ENCODE data around the gene UGT1A10. TPM values are rescaled to one million over a fixed set of nuclear protein-coding genes. Genes with fewer than 3 reads are reported as not detected.

Gene UGT1A10
- total RNA-seq, 1 experiment from 2014 or later: not detected

- Mint-ChIP-seq H3K9me3 (peaks cover 9 to 12% of the 10 kb centered on the region in 2 experiments; a peak in 4 of 5 replicates), H3K27me3 (ENCODE audit: low read depth) (peaks cover 6% of the 10 kb centered on the region), H3K4me1 (peaks cover 0 to 2% of the 10 kb centered on the region in 2 experiments; a peak in 1 of 4 replicates), H3K36me3 (ENCODE audit: insufficient read depth in 1 of 3, low read depth in 3 of 3) (no peaks in the 10 kb centered on the region; a peak in 1 of 7 replicates), H3K27ac (no peak within 1 kb of the TSS), H3K4me3 (no peak within 1 kb of the TSS)
- no peak for DNase-seq
- H2BK5ac ChIP-seq (ENCODE audit: insufficient read length, low read length): no peak within 1 kb of the TSS
- H3K14ac ChIP-seq (ENCODE audit: insufficient read depth, low read length): no peak within 1 kb of the TSS; the same call in 1 of the 2 replicates
- H4K91ac ChIP-seq (ENCODE audit: insufficient read length, low read depth, low read length): no peak within 1 kb of the TSS
- H3K23me2 ChIP-seq (ENCODE audit: insufficient read length, low read depth, low read length, poor library complexity, severe bottlenecking): no peaks in the 10 kb centered on the region
- no peak for TF ChIP-seq CTCF (conservative IDR thresholded peaks at IDR 0.05)
- no CpG with 5 or more reads among the region's 7 CpGs for WGBS (ENCODE audit: extremely low coverage, insufficient read length, low lambda C conversion rate)
- no peaks in the 10 kb centered on the region for H3K79me2 ChIP-seq (ENCODE audit: insufficient read depth, low read length)
- H3K18ac ChIP-seq (ENCODE audit: insufficient read length, low read depth, low read length): no peak within 1 kb of the TSS
- H3K23ac ChIP-seq (ENCODE audit: insufficient read length, low read depth, low read length): no peak within 1 kb of the TSS
- H3K27ac ChIP-seq (ENCODE audit: insufficient read length, low read depth, low read length): no peak within 1 kb of the TSS
- H3K4me1 ChIP-seq (ENCODE audit: insufficient read depth, low read length): no peaks in the 10 kb centered on the region
- H4K5ac ChIP-seq (ENCODE audit: insufficient read length, low read depth, low read length): no peak within 1 kb of the TSS
- H3K56ac ChIP-seq (ENCODE audit: insufficient read length, low read depth, low read length): no peak within 1 kb of the TSS
- H2AK5ac ChIP-seq (ENCODE audit: insufficient read length, low read length): no peak within 1 kb of the TSS
- H4K20me1 ChIP-seq (ENCODE audit: control insufficient read depth, insufficient read depth, insufficient read length): no peaks in the 10 kb centered on the region
- no peak within 1 kb of the TSS for H3K4ac ChIP-seq (ENCODE audit: low read depth, low read length)
- no peak within 1 kb of the TSS for H3K9ac ChIP-seq (ENCODE audit: extremely low read depth, insufficient read length, low read length)
- no peak within 1 kb of the TSS for H2BK12ac ChIP-seq (ENCODE audit: insufficient read length, low read depth, low read length)
- no peak within 1 kb of the TSS for H2BK120ac ChIP-seq (ENCODE audit: low read depth, low read length, poor library complexity, severe bottlenecking)
- H3K9me3 ChIP-seq (ENCODE audit: control insufficient read depth, low read depth, low read length): no peaks in the 10 kb centered on the region
- H4K8ac ChIP-seq (replicated peaks; ENCODE audit: insufficient read length, low read depth, low read length): no peak within 1 kb of the TSS
- no peak within 1 kb of the TSS for H3K4me2 ChIP-seq (ENCODE audit: insufficient read depth, insufficient read length, low read length)
- no peak within 1 kb of the TSS for H2AFZ ChIP-seq (ENCODE audit: low read length)
- no peaks in the 10 kb centered on the region for H3K27me3 ChIP-seq (ENCODE audit: insufficient read depth, low read length)
- H3T11ph ChIP-seq (ENCODE audit: low read length): no peak within 1 kb of the TSS
- no peak within 1 kb of the TSS for H2BK15ac ChIP-seq (ENCODE audit: low read depth, low read length)
- H2BK20ac ChIP-seq (ENCODE audit: low read depth, low read length, poor library complexity, severe bottlenecking): no peak within 1 kb of the TSS
- no peaks in the 10 kb centered on the region for H3K79me1 ChIP-seq (ENCODE audit: insufficient read depth, low read depth, low read length, poor library complexity, severe bottlenecking)
Observed at GRCh38 chr2:233718552-233718951, 82.3 kb downstream of the UGT1A10 start, which contains the start of gene UGT1A4. TSS of gene UGT1A4 (plus strand) at chr2:233718736. CDS start at chr2:233718821, 85 bp downstream.
